DOHH2 (cell line): ENCODE measurements around the gene SRGAP3.

ENCODE experiments used
- EZH2phosphoT487 ChIP-seq: fragments of 200-600 bp; sonication (generic); IDR thresholded peaks from 2 replicates; pipeline ENCODE4 v1.6.1; 2017; ENCODE audit warnings: borderline replicate concordance, mild to moderate bottlenecking, antibody characterized with exemption, low read length, moderate library complexity, mixed read lengths
- TF ChIP-seq, protein P1 (sequence below): fragments of 200-600 bp; sonication (generic); IDR thresholded peaks from one replicate; pipeline ENCODE4 v1.5.1; 2014; ENCODE audit warnings: antibody characterized with exemption, mild to moderate bottlenecking, low read depth, low read length; ENCODE audit not compliant: poor library complexity, severe bottlenecking

DNA sequence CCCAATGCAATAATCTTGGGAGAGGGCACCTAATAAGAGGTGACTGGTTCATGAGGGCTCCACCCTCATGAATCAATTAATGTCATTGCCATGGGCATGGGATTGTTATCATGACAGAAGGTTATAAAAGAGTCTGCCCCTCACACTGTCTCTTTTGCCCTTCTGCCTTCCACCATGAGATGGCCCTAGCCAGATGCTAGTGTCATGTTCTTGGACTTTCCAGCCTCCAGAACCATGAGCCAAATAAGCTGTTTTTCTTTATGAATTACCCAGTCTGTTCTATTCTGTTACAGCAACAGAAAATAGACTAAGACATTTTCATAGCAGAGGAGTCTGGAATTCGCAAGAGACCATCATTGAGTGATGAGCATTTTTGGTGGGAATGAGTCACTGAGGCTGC is 270.2 kb downstream of the SRGAP3 start:
- TF ChIP-seq, protein P1, sequence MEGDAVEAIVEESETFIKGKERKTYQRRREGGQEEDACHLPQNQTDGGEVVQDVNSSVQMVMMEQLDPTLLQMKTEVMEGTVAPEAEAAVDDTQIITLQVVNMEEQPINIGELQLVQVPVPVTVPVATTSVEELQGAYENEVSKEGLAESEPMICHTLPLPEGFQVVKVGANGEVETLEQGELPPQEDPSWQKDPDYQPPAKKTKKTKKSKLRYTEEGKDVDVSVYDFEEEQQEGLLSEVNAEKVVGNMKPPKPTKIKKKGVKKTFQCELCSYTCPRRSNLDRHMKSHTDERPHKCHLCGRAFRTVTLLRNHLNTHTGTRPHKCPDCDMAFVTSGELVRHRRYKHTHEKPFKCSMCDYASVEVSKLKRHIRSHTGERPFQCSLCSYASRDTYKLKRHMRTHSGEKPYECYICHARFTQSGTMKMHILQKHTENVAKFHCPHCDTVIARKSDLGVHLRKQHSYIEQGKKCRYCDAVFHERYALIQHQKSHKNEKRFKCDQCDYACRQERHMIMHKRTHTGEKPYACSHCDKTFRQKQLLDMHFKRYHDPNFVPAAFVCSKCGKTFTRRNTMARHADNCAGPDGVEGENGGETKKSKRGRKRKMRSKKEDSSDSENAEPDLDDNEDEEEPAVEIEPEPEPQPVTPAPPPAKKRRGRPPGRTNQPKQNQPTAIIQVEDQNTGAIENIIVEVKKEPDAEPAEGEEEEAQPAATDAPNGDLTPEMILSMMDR, result no peak
- TF ChIP-seq EZH2phosphoT487, result no peak
